HG03025 (cell line): ENCODE data around the gene CCDC107.
"Not testable (repeated sequence)": the region's sequence is repeated elsewhere in the genome, so short reads cannot be mapped to it uniquely, and the experiment has no call there.

Experiments
- ATAC-seq: cut with Tn5 transposase; IDR thresholded peaks from one replicate; pipeline ENCODE4 v1.9.1; 2021; ENCODE audit warnings: mild to moderate bottlenecking, moderate library complexity; ENCODE audit not compliant: unreplicated experiment, low FRiP score

CCDC107 gene

GRCh38 chr9:35658137-35658967, at the start of gene CCDC107:
Gene CCDC107 (plus strand): TSS chr9:35658292. CDS start chr9:35658380, 88 bp downstream.
- ATAC-seq = peak; percentile 65

DNA sequence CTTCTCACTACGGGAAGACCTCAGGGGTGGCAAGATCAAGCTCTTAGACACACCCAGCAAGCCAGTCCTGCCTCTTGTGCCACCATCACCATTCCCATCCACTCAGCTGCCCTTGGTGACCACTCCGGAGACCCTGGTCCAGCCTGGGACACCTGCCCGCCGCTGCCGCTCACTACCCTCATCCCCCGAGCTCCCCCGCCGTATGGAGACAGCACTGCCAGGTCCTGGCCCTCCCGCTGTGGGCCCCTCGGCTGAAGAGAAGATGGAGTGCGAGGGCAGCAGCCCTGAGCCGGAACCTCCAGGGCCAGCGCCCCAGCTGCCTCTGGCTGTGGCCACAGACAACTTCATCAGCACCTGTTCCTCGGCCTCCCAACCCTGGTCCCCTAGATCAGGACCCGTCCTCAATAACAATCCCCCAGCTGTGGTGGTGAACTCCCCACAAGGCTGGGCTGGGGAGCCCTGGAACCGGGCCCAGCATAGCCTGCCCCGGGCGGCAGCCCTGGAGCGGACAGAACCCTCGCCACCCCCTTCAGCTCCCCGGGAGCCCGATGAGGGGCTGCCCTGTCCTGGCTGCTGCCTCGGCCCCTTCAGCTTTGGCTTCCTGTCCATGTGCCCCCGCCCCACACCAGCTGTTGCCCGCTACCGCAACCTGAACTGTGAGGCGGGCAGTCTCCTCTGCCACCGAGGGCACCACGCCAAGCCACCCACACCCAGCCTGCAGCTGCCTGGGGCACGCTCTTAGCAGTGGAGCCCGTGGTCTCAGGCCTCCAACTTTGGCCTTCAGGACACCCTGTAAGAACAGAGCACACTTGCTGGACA, 48.9 kb upstream of the CCDC107 start:
- ATAC-seq = no peak

DNA sequence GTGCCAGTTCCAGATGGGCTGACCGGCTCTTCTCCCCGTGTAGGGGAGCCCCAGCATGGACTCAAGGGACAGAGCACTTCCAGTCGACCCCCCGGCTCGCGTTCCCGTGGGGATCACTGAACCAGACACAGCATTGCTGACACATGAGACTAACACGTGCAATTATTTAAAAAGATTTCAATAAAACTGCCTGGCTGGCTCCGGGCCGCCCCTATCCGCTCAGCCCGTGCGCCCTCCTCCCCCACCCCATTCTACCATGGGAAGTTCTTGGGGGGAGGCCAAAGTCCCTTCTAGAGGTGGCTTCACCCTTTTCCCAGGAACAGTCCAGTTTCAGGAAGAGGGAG, 48.3 kb upstream of the CCDC107 start:
- no peak for ATAC-seq

DNA sequence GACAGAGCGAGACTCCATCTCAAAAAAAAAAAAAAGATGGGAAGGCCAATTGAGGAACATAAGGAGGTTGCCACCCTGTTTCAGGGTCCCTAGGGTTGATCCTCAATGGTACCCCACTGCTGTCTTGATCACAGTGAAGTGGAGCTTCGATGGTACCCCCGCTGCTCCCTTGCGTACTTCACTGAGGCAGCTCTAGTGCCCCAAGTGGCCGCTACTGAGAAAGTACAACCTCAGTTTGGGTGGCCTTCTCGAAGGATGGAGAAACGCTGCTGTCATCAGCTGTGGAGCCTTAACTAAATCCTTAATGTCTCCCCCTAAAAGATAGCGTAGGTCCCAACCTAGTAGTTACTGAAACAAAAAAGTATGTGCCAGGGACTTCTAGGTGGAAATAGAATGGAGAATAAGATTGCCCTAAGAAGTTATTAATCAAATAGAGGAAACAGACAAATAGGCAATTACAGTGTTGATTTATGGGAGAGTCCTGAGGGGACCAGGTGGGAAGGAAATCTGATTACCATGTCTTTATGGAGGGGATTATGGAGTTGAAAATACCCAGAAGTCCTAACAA, 46.8 kb upstream of the CCDC107 start:
- no peak for ATAC-seq

GRCh38 chr9:35612066-35612465, 46.0 kb upstream of the CCDC107 start:
- not testable (repeated sequence) for ATAC-seq

DNA sequence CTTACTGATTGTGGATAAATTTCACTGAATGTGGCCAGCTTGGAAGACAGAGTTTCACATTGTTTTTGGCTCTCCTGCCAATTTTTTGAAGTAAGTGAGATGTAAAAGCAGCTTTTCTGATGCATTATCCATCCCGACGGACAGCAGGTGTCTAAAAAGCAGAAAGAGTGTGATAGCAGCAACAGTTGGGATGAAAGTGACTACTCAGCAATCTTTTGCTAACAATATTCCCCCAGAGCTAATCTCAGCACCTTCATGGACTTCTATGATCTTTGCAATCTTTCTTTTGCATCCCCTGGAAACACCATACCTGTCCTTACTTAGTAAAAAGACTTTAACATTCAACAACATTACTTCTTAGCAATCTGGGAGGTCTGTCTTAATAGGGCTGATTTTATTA, 45.2 kb upstream of the CCDC107 start:
- no peak for ATAC-seq

DNA sequence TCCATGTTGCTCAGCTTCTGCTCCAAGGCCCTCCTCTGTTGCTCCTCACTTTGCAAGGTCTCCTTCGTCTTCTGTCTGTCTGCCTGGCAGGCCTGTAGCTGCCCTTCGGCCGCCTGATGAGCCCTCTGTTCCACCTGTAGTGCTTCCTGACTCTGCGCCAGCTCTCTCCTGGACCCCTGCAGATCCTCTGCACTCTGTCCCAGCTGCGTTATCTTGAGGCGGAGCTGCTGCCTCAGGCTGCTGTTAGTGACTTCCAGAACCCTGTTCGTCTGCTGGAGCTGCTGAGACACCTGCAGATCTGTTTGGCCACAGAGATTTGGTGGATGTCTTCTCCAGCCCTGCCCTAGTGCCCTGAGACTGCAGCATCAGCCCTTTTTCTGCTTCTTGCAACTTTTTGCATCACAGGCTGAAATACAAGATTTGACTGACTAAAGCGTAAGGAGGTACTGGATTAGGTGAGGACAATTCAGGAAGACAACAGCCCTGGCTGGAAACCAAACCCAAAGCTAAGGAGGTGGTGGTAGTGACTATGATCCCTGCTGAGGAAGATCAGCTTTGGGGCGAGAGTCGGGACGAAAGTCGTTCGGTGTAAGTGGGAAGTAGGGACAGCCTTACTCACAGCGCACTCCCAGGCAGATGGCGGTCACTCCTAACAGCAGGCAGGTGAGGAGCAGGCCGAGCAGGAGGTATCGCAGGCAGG, 42.0 kb upstream of the CCDC107 start:
- no peak for ATAC-seq

GRCh38 chr9:35616681-35617459, 41.2 kb upstream of the CCDC107 start:
- ATAC-seq = no peak

GRCh38 chr9:35617548-35617947, 40.5 kb upstream of the CCDC107 start:
- no peak for ATAC-seq

GRCh38 chr9:35618325-35618727, 39.8 kb upstream of the CCDC107 start, which contains the start of gene CD72:
Gene CD72 (minus strand): TSS chr9:35618413. CDS start chr9:35618303, 110 bp downstream.
- no peak for ATAC-seq

DNA sequence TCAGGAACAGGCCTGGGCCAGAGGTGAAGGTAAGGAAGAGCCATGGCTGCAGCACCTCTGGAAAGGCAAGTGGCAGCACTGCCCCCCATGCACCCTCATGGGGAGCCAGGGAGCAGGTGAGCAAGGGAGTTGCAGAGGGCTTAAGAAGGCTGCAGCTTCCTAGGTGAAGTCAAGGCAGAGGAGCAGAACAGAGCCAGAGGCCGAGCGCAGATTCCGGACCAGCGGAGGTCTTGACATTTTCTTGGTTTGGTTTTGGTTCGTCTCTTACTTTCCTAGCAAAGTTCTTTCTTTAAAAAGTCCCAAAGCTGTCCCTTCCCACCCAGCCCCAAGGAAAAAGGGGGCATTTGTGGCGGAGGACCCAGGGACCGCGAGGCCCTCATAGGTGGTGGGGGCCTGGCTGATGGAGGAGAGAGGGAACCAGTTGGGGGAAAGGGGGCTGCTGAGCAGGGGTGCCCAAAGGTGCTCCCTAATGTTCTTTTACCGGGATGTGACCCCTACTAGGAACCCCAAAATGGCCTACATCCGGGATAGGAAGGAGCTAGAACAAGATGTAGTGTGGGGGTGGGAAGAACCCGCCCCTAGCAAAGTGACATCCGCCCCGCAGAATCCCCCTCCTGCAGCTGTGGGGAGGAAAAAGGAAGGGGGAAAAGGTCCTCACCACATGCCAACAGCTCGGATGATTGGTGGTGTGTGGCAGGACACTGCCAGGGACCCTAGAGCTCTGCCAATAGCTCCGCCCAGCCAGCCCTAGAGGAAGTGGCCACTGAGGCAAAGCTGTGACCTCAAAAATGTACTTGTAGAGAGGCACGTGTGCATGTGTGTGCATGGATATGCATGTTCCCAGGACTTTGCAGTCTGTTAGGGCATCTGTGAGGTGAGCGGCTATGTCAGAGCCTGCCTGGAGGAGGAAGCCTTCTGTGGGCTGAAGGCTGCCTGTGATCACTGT, 39.0 kb upstream of the CCDC107 start:
- ATAC-seq = peak; percentile 20

DNA sequence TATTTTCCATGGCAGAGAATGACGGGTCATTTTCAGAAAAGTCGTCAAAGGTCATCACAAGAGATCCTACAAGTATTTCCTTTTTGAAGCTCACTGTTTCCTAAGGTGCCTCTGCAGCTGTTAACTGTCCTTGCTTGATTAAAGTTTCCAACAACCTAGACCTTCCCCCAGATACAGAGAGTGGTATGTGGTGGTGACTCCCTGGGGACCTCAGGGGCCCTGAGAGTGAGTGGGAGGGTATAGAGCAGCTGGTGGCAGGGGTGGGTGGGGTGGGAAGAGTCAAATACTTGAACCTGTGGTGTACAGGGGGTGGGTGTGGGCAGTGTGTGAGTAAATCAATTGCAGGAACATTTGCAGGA, 38.3 kb upstream of the CCDC107 start:
- peak; percentile 38 for ATAC-seq

DNA sequence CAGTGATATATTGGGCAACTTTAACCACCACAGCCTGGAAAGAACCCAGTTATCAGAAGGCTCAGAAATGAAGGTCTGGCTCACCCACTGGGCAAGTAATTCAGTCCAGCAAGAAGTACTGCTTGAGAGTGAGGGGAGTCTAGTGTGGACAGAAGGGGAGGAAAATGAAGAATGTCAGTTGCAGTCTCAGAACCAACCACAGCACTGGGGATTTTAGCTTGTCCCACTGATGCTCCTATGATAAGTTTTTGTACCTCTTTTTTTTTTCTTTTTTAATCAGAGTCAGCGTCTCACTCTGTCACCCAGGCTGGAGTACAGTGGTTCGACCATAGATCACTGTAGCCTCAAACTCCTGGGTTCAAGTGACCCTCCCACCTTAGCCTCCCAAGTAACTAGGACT, 30.5 kb upstream of the CCDC107 start:
- ATAC-seq = no peak

- ATAC-seq = no peak
These were observed 29.6 kb upstream of the CCDC107 start for GRCh38 chr9:35628389-35628991.

DNA sequence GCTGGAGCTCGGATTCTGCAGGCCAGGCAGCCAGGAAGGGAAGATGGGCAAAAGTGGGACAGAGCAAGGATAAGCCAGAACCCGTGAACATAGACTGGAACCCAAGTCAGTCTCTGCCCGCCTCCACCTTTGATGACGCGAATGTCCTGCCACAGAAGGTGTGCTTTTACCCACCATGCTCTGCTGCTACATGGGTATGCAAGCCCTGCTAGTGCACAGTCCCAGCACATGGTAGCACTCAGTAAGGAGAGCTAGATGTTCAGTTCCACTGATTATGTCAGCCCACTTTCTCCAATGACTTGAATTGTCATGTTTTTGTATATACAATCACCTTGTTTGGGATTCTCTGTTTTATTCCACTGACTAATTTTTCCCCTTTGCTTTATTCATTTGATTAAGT, 28.5 kb upstream of the CCDC107 start:
- ATAC-seq = no peak

DNA sequence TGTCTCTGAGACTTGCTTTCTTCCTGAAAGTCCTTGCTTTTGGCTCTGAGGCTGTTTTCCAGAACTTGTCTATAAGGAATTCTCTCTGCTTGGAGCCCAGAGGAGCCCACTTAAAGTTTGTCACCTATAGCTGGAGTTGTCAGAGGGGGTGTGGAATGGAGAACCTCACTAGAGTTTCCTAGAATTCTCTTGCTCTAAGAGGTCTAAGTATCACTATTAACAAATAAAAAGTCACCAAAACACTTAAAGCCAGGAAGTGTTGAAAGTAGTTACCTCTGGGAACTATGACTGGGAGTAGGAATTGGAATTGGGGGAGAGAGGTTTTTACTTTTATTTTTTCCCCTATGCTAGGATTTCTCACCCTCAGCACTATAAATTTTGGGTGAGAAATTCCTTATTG, 22.4 kb upstream of the CCDC107 start:
- ATAC-seq = no peak

GRCh38 chr9:35636135-35636876, 21.8 kb upstream of the CCDC107 start:
- ATAC-seq = no peak

- not testable (repeated sequence) for ATAC-seq
These were observed 21.2 kb upstream of the CCDC107 start for GRCh38 chr9:35636877-35637246.
